Right renal cortex interstitium (tissue), 3 donors: ENCODE results near the gene SMG7. TPM values are rescaled to one million over a fixed set of nuclear protein-coding genes. Genes with fewer than 3 reads are reported as not detected.

Source experiments
- DNase-seq, 3 donors: peaks; one replicate each; pipeline ENCODE4 v3.0.0-alpha.2; 2013; ENCODE audit warnings: low read depth in 3 of 3, low spot score in 2 of 3
- polyA plus RNA-seq, 3 donors: library from polyadenylated mRNA; unstranded; fragments of 120-200 nt; gene quantifications; one replicate each; pipeline ENCODE4 v1.2.1, GENCODE V29; 2013; ENCODE audit not compliant: insufficient read length in 3 of 3

The SMG7 gene
- polyA plus RNA-seq, 3 donors = 65.7 to 70.0 (median 66.9) TPM

- no peak for DNase-seq
Measured at GRCh38 chr1:183508694-183509093, 36.4 kb downstream of the SMG7 start.

- DNase-seq = no peak
Measured at GRCh38 chr1:183512450-183512849, 40.2 kb downstream of the SMG7 start.

GRCh38 chr1:183514235-183514634 lies 41.9 kb downstream of the SMG7 start:
- DNase-seq = no peak

- DNase-seq = no peak
Measured at GRCh38 chr1:183515002-183515689, 42.8 kb downstream of the SMG7 start.

- no peak for DNase-seq
Measured at GRCh38 chr1:183516725-183517124, 44.4 kb downstream of the SMG7 start.

GRCh38 chr1:183517401-183517800 lies 45.1 kb downstream of the SMG7 start:
- DNase-seq = no peak

GRCh38 chr1:183520379-183520778 lies 48.1 kb downstream of the SMG7 start:
- DNase-seq = no peak

GRCh38 chr1:183522104-183522503 lies 49.8 kb downstream of the SMG7 start:
- DNase-seq = no peak

GRCh38 chr1:183528577-183528976 lies 56.3 kb downstream of the SMG7 start:
- no peak for DNase-seq

GRCh38 chr1:183533617-183534174 lies 61.4 kb downstream of the SMG7 start:
- DNase-seq = no peak

- DNase-seq = no peak
Measured at GRCh38 chr1:183537405-183537804, 65.1 kb downstream of the SMG7 start.

GRCh38 chr1:183543619-183544204 lies 71.4 kb downstream of the SMG7 start:
- DNase-seq = peak; percentile 14 to 41 (median 32)

- DNase-seq = peak in 1 of 3 donors; percentile 27
Measured at GRCh38 chr1:183544598-183545297, 72.4 kb downstream of the SMG7 start.

GRCh38 chr1:183546427-183546826 lies 74.1 kb downstream of the SMG7 start:
- no peak for DNase-seq

- no peak for DNase-seq
Measured at GRCh38 chr1:183548116-183548515, 75.8 kb downstream of the SMG7 start.

- DNase-seq = no peak
Measured at GRCh38 chr1:183550915-183551314, 78.6 kb downstream of the SMG7 start.

- DNase-seq = no peak
Measured at GRCh38 chr1:183551924-183552323, 79.6 kb downstream of the SMG7 start.

GRCh38 chr1:183552441-183552840 lies 80.1 kb downstream of the SMG7 start:
- DNase-seq = no peak

- DNase-seq = no peak
Measured at GRCh38 chr1:183552891-183553290, 80.6 kb downstream of the SMG7 start.

- no peak for DNase-seq
Measured at GRCh38 chr1:183553331-183553730, 81.0 kb downstream of the SMG7 start.

GRCh38 chr1:183553764-183554163 lies 81.5 kb downstream of the SMG7 start:
- no peak for DNase-seq

GRCh38 chr1:183554577-183554976 lies 82.3 kb downstream of the SMG7 start:
- DNase-seq = no peak
